ENCODE measurements around the gene FKBP6. TPM values are rescaled to one million over a fixed set of nuclear protein-coding genes. Genes with fewer than 3 reads are reported as not detected.

Gene FKBP6
- total and polyA plus RNA-seq, 2 of the 13 experiments (the other 11 are each of a cell fraction or from before 2014, with no cell fraction given), result 0.07 to 0.20 TPM

DNA sequence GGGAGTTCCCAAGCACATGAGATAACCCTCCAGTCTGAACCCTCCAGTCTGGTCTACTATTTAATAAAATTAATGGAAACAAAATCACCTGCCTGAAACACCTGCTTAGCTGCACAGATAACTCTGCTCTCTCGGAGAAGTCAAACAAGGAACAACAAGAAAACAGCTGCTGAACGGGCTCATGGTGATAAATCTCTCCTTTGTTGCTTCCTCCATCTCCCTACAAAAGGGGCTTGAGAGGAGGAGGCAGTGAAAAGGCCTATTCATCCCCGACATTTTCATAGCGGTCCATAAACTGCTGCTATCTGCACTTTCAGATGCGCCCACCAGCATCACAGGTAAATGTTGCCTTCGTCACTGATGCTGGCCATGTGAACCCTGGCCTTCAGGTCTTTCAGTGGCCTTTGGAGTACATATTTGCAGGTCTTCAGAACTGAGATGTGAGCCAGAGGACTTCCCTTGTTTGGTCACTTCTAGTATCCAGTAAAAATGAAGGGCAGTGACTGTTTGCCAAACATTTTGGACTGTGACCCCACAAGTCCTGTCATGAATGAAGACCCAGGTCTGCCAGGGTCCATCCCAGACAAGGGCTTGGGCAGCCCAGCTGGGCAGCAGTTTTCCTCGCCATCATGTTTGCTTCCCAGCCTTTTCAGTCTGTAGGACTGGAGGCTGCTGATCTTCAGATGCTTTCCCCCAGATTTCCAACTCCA, 15.9 kb downstream of the FKBP6 start (continued):
- TF ChIP-seq ZNF510 (CRISPR knock-in tag; IDR thresholded peaks at IDR 0.05; ENCODE audit: low read depth), result no peak
- TF ChIP-seq, protein P1, sequence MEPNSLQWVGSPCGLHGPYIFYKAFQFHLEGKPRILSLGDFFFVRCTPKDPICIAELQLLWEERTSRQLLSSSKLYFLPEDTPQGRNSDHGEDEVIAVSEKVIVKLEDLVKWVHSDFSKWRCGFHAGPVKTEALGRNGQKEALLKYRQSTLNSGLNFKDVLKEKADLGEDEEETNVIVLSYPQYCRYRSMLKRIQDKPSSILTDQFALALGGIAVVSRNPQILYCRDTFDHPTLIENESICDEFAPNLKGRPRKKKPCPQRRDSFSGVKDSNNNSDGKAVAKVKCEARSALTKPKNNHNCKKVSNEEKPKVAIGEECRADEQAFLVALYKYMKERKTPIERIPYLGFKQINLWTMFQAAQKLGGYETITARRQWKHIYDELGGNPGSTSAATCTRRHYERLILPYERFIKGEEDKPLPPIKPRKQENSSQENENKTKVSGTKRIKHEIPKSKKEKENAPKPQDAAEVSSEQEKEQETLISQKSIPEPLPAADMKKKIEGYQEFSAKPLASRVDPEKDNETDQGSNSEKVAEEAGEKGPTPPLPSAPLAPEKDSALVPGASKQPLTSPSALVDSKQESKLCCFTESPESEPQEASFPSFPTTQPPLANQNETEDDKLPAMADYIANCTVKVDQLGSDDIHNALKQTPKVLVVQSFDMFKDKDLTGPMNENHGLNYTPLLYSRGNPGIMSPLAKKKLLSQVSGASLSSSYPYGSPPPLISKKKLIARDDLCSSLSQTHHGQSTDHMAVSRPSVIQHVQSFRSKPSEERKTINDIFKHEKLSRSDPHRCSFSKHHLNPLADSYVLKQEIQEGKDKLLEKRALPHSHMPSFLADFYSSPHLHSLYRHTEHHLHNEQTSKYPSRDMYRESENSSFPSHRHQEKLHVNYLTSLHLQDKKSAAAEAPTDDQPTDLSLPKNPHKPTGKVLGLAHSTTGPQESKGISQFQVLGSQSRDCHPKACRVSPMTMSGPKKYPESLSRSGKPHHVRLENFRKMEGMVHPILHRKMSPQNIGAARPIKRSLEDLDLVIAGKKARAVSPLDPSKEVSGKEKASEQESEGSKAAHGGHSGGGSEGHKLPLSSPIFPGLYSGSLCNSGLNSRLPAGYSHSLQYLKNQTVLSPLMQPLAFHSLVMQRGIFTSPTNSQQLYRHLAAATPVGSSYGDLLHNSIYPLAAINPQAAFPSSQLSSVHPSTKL (CRISPR knock-in tag; IDR thresholded peaks at IDR 0.05), result peak; percentile 50
- no peak for TF ChIP-seq ZFP36L2 (CRISPR knock-in tag; IDR thresholded peaks at IDR 0.05)
- 0 out of 2 replicates have a peak, but pooled peaks have one; percentile 43 for TF ChIP-seq ZFP82 (CRISPR knock-in tag; IDR thresholded peaks at IDR 0.05; ENCODE audit: borderline replicate concordance)
- TF ChIP-seq HOXA9 (CRISPR knock-in tag; IDR thresholded peaks at IDR 0.05; ENCODE audit: borderline replicate concordance), result no peak
- TF ChIP-seq ZNF709 (CRISPR knock-in tag; IDR thresholded peaks at IDR 0.05), result no peak
- peak; percentile 17; the same call in 1 of the 2 replicates for TF ChIP-seq CREM (IDR thresholded peaks at IDR 0.05)
- no peak for TF ChIP-seq CREM (CRISPR knock-in tag; IDR thresholded peaks at IDR 0.05)
- TF ChIP-seq RCOR2 (CRISPR knock-in tag; IDR thresholded peaks at IDR 0.05), result 0 out of 2 replicates have a peak, but pooled peaks have one; percentile 32
- TF ChIP-seq, protein P2, sequence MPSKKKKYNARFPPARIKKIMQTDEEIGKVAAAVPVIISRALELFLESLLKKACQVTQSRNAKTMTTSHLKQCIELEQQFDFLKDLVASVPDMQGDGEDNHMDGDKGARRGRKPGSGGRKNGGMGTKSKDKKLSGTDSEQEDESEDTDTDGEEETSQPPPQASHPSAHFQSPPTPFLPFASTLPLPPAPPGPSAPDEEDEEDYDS (CRISPR knock-in tag; IDR thresholded peaks at IDR 0.05), result no peak
- no peak for TF ChIP-seq PPARG (CRISPR knock-in tag; conservative IDR thresholded peaks at IDR 0.05)
- no peak for TF ChIP-seq FOXP1 (IDR thresholded peaks at IDR 0.05)
- TF ChIP-seq FOXP1 (CRISPR knock-in tag; IDR thresholded peaks at IDR 0.05), result no peak
- TF ChIP-seq TRIM24 (CRISPR knock-in tag; IDR thresholded peaks at IDR 0.05), result no peak
- TF ChIP-seq ZNF747 (CRISPR knock-in tag; IDR thresholded peaks at IDR 0.05; ENCODE audit: borderline replicate concordance), result no peak
- TF ChIP-seq, protein P3, sequence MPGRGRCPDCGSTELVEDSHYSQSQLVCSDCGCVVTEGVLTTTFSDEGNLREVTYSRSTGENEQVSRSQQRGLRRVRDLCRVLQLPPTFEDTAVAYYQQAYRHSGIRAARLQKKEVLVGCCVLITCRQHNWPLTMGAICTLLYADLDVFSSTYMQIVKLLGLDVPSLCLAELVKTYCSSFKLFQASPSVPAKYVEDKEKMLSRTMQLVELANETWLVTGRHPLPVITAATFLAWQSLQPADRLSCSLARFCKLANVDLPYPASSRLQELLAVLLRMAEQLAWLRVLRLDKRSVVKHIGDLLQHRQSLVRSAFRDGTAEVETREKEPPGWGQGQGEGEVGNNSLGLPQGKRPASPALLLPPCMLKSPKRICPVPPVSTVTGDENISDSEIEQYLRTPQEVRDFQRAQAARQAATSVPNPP (CRISPR knock-in tag; IDR thresholded peaks at IDR 0.05), result no peak
- no peak for TF ChIP-seq ZNF75D (CRISPR knock-in tag; IDR thresholded peaks at IDR 0.05; ENCODE audit: borderline replicate concordance)
- TF ChIP-seq, protein P4, sequence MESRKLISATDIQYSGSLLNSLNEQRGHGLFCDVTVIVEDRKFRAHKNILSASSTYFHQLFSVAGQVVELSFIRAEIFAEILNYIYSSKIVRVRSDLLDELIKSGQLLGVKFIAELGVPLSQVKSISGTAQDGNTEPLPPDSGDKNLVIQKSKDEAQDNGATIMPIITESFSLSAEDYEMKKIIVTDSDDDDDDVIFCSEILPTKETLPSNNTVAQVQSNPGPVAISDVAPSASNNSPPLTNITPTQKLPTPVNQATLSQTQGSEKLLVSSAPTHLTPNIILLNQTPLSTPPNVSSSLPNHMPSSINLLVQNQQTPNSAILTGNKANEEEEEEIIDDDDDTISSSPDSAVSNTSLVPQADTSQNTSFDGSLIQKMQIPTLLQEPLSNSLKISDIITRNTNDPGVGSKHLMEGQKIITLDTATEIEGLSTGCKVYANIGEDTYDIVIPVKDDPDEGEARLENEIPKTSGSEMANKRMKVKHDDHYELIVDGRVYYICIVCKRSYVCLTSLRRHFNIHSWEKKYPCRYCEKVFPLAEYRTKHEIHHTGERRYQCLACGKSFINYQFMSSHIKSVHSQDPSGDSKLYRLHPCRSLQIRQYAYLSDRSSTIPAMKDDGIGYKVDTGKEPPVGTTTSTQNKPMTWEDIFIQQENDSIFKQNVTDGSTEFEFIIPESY (CRISPR knock-in tag; IDR thresholded peaks at IDR 0.05), result no peak
- TF ChIP-seq ZNF256 (CRISPR knock-in tag; conservative IDR thresholded peaks at IDR 0.05), result no peak
- no peak for TF ChIP-seq ZNF34 (CRISPR knock-in tag; IDR thresholded peaks at IDR 0.05; ENCODE audit: borderline replicate concordance)
- TF ChIP-seq HOXA3 (CRISPR knock-in tag; IDR thresholded peaks at IDR 0.05), result peak; percentile 62; the same call in 1 of the 2 replicates
- TF ChIP-seq, protein P5, sequence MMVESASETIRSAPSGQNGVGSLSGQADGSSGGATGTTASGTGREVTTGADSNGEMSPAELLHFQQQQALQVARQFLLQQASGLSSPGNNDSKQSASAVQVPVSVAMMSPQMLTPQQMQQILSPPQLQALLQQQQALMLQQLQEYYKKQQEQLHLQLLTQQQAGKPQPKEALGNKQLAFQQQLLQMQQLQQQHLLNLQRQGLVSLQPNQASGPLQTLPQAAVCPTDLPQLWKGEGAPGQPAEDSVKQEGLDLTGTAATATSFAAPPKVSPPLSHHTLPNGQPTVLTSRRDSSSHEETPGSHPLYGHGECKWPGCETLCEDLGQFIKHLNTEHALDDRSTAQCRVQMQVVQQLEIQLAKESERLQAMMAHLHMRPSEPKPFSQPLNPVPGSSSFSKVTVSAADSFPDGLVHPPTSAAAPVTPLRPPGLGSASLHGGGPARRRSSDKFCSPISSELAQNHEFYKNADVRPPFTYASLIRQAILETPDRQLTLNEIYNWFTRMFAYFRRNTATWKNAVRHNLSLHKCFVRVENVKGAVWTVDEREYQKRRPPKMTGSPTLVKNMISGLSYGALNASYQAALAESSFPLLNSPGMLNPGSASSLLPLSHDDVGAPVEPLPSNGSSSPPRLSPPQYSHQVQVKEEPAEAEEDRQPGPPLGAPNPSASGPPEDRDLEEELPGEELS (CRISPR knock-in tag; IDR thresholded peaks at IDR 0.05), result peak; percentile 39; the same call in 1 of the 2 replicates

Measured in HepG2 (cell line).